Fibroblast of mammary gland (primary cell): Measurements from ENCODE around the gene VPS13D.

Experiments used
- DNase-seq: peaks from one replicate; pipeline ENCODE4 v3.0.0-alpha.2; 2010; ENCODE audit warnings: low read depth
- H3K4me3 ChIP-seq: 2 replicates; pipeline ENCODE4 v1.5.1; 2011; ENCODE audit warnings: low read depth, mild to moderate bottlenecking, low read length, moderate library complexity; ENCODE audit not compliant: control insufficient read depth
- CTCF ChIP-seq: conservative IDR thresholded peaks from 2 replicates; pipeline ENCODE4 v1.5.1; 2011; ENCODE audit warnings: low read depth, low read length, inconsistent platforms; ENCODE audit not compliant: control insufficient read depth, insufficient read depth

VPS13D gene

GRCh38 chr1:12556368-12556930 is 326.6 kb downstream of the VPS13D start:
- peak; percentile 63 for DNase-seq
- TF ChIP-seq CTCF: no peak
- H3K4me3 ChIP-seq: no peak overlapping the region

DNA sequence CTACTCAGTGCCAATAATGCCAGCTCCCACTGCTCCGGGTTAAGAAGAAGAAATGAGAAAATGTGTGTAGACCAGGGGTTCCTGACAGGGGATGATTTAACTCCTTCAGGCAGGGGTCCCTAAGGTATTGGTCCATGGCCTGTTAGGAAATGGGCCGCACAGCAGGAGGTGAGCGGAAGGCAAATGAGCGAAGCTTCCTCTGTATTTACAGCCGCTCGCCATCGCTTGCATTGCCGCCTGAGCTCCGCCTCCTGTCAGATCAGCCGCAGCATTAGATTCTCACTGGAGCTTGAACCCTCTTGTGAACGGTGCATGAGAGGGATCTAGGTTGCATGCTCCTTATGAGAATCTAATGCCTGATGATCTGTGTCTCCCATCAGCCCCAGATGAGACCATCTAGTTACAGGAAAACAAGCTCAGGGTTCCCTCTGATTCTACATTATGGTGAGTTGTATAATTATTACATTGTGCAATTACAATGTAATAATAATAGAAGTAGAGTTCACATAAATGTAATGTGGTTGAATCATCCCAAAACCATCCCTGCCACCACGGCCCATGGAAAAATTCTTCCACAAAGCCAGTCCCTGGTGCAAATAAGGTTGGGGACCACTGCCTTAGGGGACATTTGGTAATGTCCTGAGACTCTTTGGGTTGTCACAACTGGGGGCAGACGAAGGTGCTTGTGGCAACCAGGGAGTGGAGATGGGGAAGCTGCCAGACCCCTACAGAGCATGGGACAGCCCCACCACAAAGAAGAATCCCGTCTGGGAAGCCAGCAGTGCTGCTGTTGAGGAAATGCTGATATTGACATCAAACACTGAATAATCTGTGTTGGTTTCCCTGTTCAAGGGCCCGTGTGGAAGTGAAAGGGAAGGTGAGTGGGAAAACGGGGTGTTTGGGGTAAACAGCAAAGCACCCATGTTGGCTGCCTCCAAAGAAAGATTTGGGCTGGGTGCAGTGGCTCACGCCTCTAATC is 327.4 kb downstream of the VPS13D start:
- H3K4me3 ChIP-seq: no peak overlapping the region
- DNase-seq: peak; percentile 30
- no peak for TF ChIP-seq CTCF

DNA sequence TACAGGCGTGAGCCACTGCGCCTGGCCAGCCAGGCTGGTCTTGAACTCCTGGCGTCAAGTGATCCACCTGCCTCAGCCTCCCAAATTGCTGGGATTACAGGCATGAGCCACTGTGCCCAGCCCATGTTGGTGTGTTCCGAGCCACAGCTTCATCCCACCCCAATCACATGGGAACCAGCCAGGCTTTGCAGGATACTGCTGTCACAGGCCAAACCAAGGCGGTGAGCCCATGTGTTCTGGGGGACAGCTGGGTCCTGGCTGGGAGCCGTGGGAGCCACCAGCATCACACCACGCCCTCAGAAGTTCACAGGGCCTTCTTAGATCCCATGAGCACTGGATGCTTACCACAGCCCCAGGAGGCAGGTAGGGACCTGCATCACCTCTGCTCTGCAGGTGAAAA is 331.3 kb downstream of the VPS13D start:
- no peak for TF ChIP-seq CTCF
- no peak overlapping the region for H3K4me3 ChIP-seq
- DNase-seq: no peak
